Skeletal muscle tissue (tissue), 4 donors: ENCODE measurements around the gene TMEM52. TPM values are rescaled to one million over a fixed set of nuclear protein-coding genes. Genes with fewer than 3 reads are reported as not detected.

Experiments used
- H3K27ac ChIP-seq: one replicate; pipeline ENCODE4 v1.7.0; 2013; ENCODE audit warnings: mild to moderate bottlenecking, low read depth, low read length, inconsistent platforms
- H3K27me3 ChIP-seq, 3 donors: one replicate each; pipeline ENCODE4 v1.7.0; 2013; ENCODE audit warnings: low read length in 3 of 3; ENCODE audit not compliant: control insufficient read depth in 3 of 3, insufficient read depth in 3 of 3
- H3K36me3 ChIP-seq, 3 donors: one replicate each; pipeline ENCODE4 v1.7.0; 2013; ENCODE audit warnings: low read length in 3 of 3; ENCODE audit not compliant: control insufficient read depth in 3 of 3, insufficient read depth in 3 of 3
- H3K4me1 ChIP-seq, 3 donors: one replicate each; pipeline ENCODE4 v1.7.0; 2013; ENCODE audit warnings: low read length in 3 of 3, mild to moderate bottlenecking in 3 of 3; ENCODE audit not compliant: control insufficient read depth in 3 of 3, insufficient read depth in 3 of 3
- H3K4me3 ChIP-seq, 3 donors: one replicate each; pipeline ENCODE4 v1.7.0; 2013; ENCODE audit warnings: low read length in 3 of 3
- H3K9ac ChIP-seq, 3 donors: one replicate each; pipeline ENCODE4 v1.7.0; 2013; ENCODE audit warnings: low read length in 3 of 3, mild to moderate bottlenecking in 3 of 3, moderate library complexity in 2 of 3, low read depth in 1 of 3
- H3K9me3 ChIP-seq, 3 donors: one replicate each; pipeline ENCODE4 v1.7.0; 2013; ENCODE audit warnings: low read length in 3 of 3; ENCODE audit not compliant: control insufficient read depth in 3 of 3
- total RNA-seq: library from RNA; depleted of rRNA; stranded (reverse); fragments of >200 nt; gene quantifications from one replicate; pipeline ENCODE4 v1.2.3, GENCODE V29; 2014
- donor health status: Osteomylitis.

The TMEM52 gene
- total RNA-seq, 1 donor from 2014 or later: 21.9 TPM

DNA sequence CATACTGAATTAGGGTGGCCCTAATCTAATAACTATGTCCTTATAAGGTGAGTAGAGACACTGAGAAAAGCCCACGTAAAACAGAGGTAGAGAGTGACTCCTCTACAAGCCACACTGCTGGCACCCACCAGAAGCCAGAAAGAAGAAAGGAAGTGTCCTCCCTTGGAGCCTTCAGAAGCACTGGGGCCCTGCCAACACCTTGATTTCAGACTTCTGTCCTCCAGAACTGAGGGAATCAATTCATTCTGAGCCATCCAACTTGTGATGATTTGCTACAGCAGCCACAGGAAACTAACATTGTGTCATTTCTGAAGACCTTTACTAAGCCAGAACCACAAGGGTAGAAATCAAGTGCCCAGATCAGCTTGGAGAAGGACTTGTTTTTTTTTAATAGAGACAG is 43.1 kb downstream of the TMEM52 start:
- H3K27me3 ChIP-seq: no peaks in the 10 kb centered on the region
- H3K4me3 ChIP-seq: no peak overlapping the region
- no peaks in the 10 kb centered on the region for H3K9me3 ChIP-seq
- H3K27ac ChIP-seq: no peak overlapping the region
- H3K4me1 ChIP-seq: peaks cover 45 to 59% (median 48%) of the 10 kb centered on the region in 3 donors
- no peak overlapping the region for H3K9ac ChIP-seq
- peaks cover 3 to 14% (median 7%) of the 10 kb centered on the region in 3 donors for H3K36me3 ChIP-seq

DNA sequence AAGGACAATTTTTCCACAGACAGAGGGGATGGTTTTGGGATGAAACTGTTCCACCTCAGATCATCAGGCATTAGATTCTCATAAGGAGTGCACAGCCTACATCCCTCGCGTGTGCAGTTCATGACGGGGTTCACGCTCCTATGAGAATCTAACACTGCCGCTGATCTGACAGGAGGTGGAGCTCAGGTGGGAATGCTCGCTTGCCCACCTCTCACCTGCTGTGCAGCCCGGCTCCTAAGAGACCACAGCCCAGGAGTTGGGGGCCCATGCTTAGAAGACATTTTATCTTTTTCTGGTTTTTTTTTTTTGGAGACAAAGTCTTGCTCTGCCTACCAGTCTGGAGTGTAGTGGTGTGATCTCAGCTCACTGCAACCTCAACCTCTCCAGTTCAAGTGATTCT is 44.2 kb downstream of the TMEM52 start:
- Histone ChIP-seq H3K4me1 (peaks cover 44 to 56% (median 45%) of the 10 kb centered on the region in 3 donors), H3K9ac (no peak overlapping the region), H3K4me3 (no peak overlapping the region), H3K27me3 (no peaks in the 10 kb centered on the region), H3K27ac (no peak overlapping the region), H3K9me3 (no peaks in the 10 kb centered on the region), H3K36me3 (peaks cover 3 to 14% (median 7%) of the 10 kb centered on the region in 3 donors)

DNA sequence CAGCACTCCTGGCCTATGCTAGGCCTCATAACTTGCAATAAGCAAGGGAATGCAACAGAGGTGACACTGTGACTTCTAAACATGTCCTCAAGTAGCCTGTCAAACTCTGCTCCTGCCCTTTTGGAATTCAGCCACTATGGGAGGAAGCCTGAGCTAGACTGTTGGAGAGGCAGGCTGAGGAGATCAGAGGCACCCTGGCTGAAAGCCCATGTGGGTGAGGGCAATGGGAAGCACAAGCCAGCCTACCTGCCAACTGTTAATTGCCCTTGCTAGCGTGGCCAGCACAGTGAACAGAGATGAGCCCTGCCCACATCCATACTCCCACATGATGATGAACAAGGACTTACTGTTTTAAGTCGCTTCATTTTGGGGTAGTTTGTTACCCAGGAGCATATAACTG is 45.9 kb downstream of the TMEM52 start:
- H3K36me3 ChIP-seq: peaks cover 3 to 14% (median 7%) of the 10 kb centered on the region in 3 donors
- peak overlapping the region; percentile 6 for H3K27ac ChIP-seq
- H3K4me3 ChIP-seq: peak overlapping the region in 2 of 3 donors; percentile 17 to 19
- H3K4me1 ChIP-seq: peaks cover 36 to 53% (median 39%) of the 10 kb centered on the region in 3 donors
- no peak overlapping the region for H3K9ac ChIP-seq
- no peaks in the 10 kb centered on the region for H3K9me3 ChIP-seq
- no peaks in the 10 kb centered on the region for H3K27me3 ChIP-seq

DNA sequence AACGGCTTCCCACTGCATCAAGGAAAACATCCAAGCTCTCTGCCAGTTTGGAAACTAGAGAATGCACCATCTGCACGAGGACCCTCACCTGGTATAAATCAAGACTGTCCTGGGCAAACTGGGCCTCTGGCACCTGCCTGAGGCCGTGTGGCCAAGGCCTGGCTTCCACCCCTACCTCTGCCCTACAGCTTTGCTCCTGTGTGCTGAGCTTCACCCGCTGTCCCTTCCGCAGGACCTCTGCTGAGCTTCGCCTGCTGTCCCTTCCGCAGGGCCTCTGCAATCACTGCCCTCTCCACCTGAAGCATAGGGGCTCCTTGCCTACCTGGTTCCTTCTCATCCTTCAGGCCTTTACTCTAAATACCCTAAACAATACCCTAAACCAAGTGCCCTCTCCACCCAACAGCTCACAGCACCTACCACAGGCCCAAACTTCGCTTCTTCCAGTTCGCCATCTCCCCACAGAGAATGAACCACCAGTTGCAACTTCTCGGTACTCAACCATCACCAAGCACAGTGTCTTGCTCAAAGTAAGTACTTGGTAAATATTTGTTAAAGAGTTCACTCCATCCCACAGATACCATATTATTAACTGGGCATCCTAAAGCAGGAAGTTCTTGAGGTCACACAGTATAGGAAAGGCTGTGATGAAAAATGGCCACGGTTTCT is 46.6 kb downstream of the TMEM52 start:
- Histone ChIP-seq H3K9ac (no peak overlapping the region), H3K4me1 (peaks cover 31 to 46% (median 39%) of the 10 kb centered on the region in 3 donors), H3K27me3 (no peaks in the 10 kb centered on the region), H3K27ac (no peak overlapping the region), H3K9me3 (no peaks in the 10 kb centered on the region), H3K4me3 (no peak overlapping the region), H3K36me3 (peaks cover 3 to 14% (median 7%) of the 10 kb centered on the region in 3 donors)

DNA sequence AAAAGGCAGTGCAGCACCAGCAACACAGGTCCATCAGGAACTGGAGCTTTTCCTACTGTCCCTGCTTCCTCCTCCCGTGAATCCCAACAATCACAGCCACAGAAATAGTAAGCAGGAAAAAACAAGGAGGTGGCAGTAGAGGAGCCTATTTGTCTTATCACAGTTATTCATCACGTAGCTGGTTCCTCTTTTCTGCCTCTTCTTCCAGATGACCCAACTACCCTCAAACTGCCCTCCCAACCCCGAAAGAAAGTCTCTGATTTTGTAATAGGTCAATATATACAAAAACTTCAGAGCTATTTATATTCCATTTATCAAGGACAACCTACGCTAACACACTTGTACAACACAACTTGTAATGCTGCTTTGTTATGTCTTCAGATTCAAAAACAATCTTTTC is 49.6 kb downstream of the TMEM52 start:
- no peak overlapping the region for H3K27ac ChIP-seq
- H3K9ac ChIP-seq: no peak overlapping the region
- no peaks in the 10 kb centered on the region for H3K27me3 ChIP-seq
- H3K4me3 ChIP-seq: no peak overlapping the region
- peaks cover 0 to 4% (median 3%) of the 10 kb centered on the region in 3 donors for H3K36me3 ChIP-seq
- H3K9me3 ChIP-seq: no peaks in the 10 kb centered on the region
- H3K4me1 ChIP-seq: peaks cover 27 to 42% (median 30%) of the 10 kb centered on the region in 3 donors

Other genes with a start within 250 kb of the TMEM52 start
- 15.7 TPM for gene SLC35E2B, start 226.5 kb downstream of the TMEM52 start, total RNA-seq
- 16.7 TPM for gene CDK11A, start 194.9 kb downstream of the TMEM52 start, total RNA-seq
- 11.5 TPM for gene NADK, start 140.8 kb downstream of the TMEM52 start, total RNA-seq
- 61.6 TPM for gene GNB1, start 28.2 kb downstream of the TMEM52 start, total RNA-seq
- 191 TPM for gene CALML6, start 4.0 kb downstream of the TMEM52 start, total RNA-seq
- under 0.01 TPM for gene CFAP74, start 84.5 kb upstream of the TMEM52 start, total RNA-seq
- under 0.01 TPM for gene GABRD, start 100.1 kb upstream of the TMEM52 start, total RNA-seq
- 4.2 TPM for gene PRKCZ, start 131.1 kb upstream of the TMEM52 start, total RNA-seq